ENCODE results near the gene PNPLA7. TPM values are rescaled to one million over a fixed set of nuclear protein-coding genes. Genes with fewer than 3 reads are reported as not detected.

PNPLA7 gene
- total and polyA plus RNA-seq, 2 of the 8 experiments (the other 6 are each of a cell fraction or from before 2014, with no cell fraction given), result 0.35 to 0.47 TPM

DNA sequence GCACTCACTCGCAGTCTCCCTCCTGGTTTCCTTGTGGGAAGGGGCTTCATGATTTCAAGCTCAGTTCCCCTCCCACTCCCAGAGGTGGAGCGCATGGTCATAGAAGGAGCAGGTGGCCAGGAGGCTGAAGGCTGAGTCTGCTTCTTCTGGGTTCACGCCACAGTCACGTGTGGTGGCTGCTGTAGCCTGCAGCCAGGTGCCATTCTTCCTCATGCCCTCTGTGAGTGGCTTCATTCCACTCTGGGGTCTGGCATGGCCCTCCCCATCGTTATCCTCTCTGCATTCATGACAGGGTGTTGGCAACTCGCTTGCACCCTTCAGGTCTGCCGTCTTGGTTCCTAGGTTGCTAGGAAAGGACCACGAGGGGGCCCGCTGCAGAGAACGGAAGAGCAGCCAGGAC lies 5.0 kb upstream of the PNPLA7 start:
- H2BK15ac ChIP-seq (ENCODE audit: low read length), result no peak overlapping the region
- H2BK120ac ChIP-seq (replicated peaks; ENCODE audit: low read depth, low read length), result no peak overlapping the region
- H3K27me3 ChIP-seq (replicated peaks in 1 of 4; ENCODE audit: control insufficient read depth in 3 of 4, extremely low read depth in 1 of 4, insufficient read depth in 3 of 4, low read length in 3 of 4), result no peaks in the 10 kb centered on the region
- no peak overlapping the region for H4K5ac ChIP-seq (ENCODE audit: insufficient read length, low read depth, low read length)
- H3K4me2 ChIP-seq (ENCODE audit: insufficient read depth in 1 of 2, low read depth in 2 of 2, low read length in 2 of 2), result no peak overlapping the region
- peaks cover 7% of the 10 kb centered on the region; the same call in 1 of the 2 replicates for H3K23me2 ChIP-seq (ENCODE audit: low read depth, low read length)
- H4K20me1 ChIP-seq (replicated peaks in 1 of 2; ENCODE audit: control insufficient read depth in 1 of 2, insufficient read depth in 2 of 2, low read length in 2 of 2), result peaks cover 4 to 8% of the 10 kb centered on the region in 2 experiments
- no peak overlapping the region for H2BK12ac ChIP-seq (ENCODE audit: low read depth, low read length)
- 91% methylated on average over 10 of the region's 10 CpGs; no CpG with 5 or more reads in 1 of the 2 experiments for WGBS, 2 experiments (ENCODE audit: extremely low coverage in 1 of 2, insufficient coverage in 1 of 2, insufficient read length in 1 of 2, insufficient replicate concordance in 2 of 2, low coverage in 1 of 2, low lambda C conversion rate in 2 of 2, missing lambda C conversion rate in 1 of 2)
- H3K27ac ChIP-seq (ENCODE audit: low read depth, low read length), result no peak overlapping the region
- H3K79me2 ChIP-seq (ENCODE audit: control insufficient read depth in 1 of 2, insufficient read depth in 2 of 2, low read length in 2 of 2), result no peaks in the 10 kb centered on the region
- H3K36me3 ChIP-seq (ENCODE audit: control insufficient read depth in 2 of 4, insufficient read depth in 4 of 4, low read length in 3 of 4), result peaks cover 7 to 28% (median 14%) of the 10 kb centered on the region in 4 experiments; a peak in 6 of 8 replicates
- no peak overlapping the region; the same call in 1 of the 2 replicates for H4K8ac ChIP-seq (ENCODE audit: extremely low read depth, insufficient read depth, low read length)
- ChIA-PET CTCF (ENCODE audit: partially characterized antibody) (no interaction called here), POLR2A (ENCODE audit: partially characterized antibody) (no interaction called here)
- no peak overlapping the region for H3K4ac ChIP-seq (replicated peaks; ENCODE audit: insufficient read length, low read depth, low read length)
- no peak overlapping the region for H3K56ac ChIP-seq (replicated peaks; ENCODE audit: insufficient read length, low read depth, low read length)
- H3K9ac ChIP-seq (replicated peaks in 1 of 4; ENCODE audit: extremely low read depth in 1 of 4, low read depth in 3 of 4, low read length in 3 of 4), result no peak overlapping the region
- H2AK5ac ChIP-seq (ENCODE audit: low read depth, low read length), result no peak overlapping the region
- no peak overlapping the region for H3K18ac ChIP-seq (ENCODE audit: extremely low read depth, low read length)
- no peak overlapping the region for H3K14ac ChIP-seq (ENCODE audit: insufficient read length)
- FAIRE-seq, result no peak
- no peaks in the 10 kb centered on the region for H3K9me3 ChIP-seq (ENCODE audit: insufficient read depth in 2 of 2, low read depth in 1 of 2, low read length in 1 of 2)
- H3K4me3 ChIP-seq (ENCODE audit: extremely low read depth in 1 of 4, insufficient read depth in 2 of 4, low read depth in 3 of 4, low read length in 4 of 4), result no peak overlapping the region
- no peak overlapping the region for H2BK5ac ChIP-seq (ENCODE audit: low read depth, low read length)
- H3K4me1 ChIP-seq (replicated peaks in 1 of 4; ENCODE audit: control insufficient read depth in 3 of 4, insufficient read depth in 4 of 4, low read length in 3 of 4), result peaks cover 0 to 4% (median 1%) of the 10 kb centered on the region in 4 experiments; a peak in 3 of 7 replicates
- H2AFZ ChIP-seq (ENCODE audit: low read length), result no peak overlapping the region
- peaks cover 5% of the 10 kb centered on the region; the same call in 1 of the 2 replicates for H3K79me1 ChIP-seq (ENCODE audit: low read depth, low read length)
- no peak overlapping the region for H4K91ac ChIP-seq (replicated peaks; ENCODE audit: insufficient read length, low read length)
- no peak overlapping the region for H2BK20ac ChIP-seq (ENCODE audit: low read length)
- DNase-seq (ENCODE audit: low read depth in 1 of 2, low spot score in 2 of 2), result no peak
- H3K23ac ChIP-seq (ENCODE audit: insufficient read length), result no peak overlapping the region
- TF ChIP-seq HDAC6 (IDR thresholded peaks at IDR 0.05; ENCODE audit: low read depth, low read length), result no peak
- TF ChIP-seq SP1 (IDR thresholded peaks at IDR 0.05; ENCODE audit: low read depth, low read length), result no peak
- no peak for TF ChIP-seq EZH2 (IDR thresholded peaks at IDR 0.05; ENCODE audit: low read depth, low read length, severe bottlenecking)
- no peak for TF ChIP-seq JUN (IDR thresholded peaks at IDR 0.05; ENCODE audit: low read depth, low read length)
- no peak for TF ChIP-seq GABPA (IDR thresholded peaks at IDR 0.05; ENCODE audit: borderline replicate concordance, insufficient read depth, low read length)
- TF ChIP-seq, protein P1, sequence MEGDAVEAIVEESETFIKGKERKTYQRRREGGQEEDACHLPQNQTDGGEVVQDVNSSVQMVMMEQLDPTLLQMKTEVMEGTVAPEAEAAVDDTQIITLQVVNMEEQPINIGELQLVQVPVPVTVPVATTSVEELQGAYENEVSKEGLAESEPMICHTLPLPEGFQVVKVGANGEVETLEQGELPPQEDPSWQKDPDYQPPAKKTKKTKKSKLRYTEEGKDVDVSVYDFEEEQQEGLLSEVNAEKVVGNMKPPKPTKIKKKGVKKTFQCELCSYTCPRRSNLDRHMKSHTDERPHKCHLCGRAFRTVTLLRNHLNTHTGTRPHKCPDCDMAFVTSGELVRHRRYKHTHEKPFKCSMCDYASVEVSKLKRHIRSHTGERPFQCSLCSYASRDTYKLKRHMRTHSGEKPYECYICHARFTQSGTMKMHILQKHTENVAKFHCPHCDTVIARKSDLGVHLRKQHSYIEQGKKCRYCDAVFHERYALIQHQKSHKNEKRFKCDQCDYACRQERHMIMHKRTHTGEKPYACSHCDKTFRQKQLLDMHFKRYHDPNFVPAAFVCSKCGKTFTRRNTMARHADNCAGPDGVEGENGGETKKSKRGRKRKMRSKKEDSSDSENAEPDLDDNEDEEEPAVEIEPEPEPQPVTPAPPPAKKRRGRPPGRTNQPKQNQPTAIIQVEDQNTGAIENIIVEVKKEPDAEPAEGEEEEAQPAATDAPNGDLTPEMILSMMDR (IDR thresholded peaks at IDR 0.05; ENCODE audit: control extremely low read depth in 1 of 3, insufficient read depth in 1 of 3, low read depth in 1 of 3, low read length in 3 of 3), result no peak
- TF ChIP-seq RXRA (IDR thresholded peaks at IDR 0.05; ENCODE audit: insufficient read depth, low read depth, low read length), result no peak
- TF ChIP-seq CBX8 (IDR thresholded peaks at IDR 0.05; ENCODE audit: borderline replicate concordance, low read depth, low read length), result no peak
- no peak for TF ChIP-seq PHF8 (conservative IDR thresholded peaks at IDR 0.05; ENCODE audit: low read depth, low read length)
- no peak for TF ChIP-seq BACH1 (IDR thresholded peaks at IDR 0.05; ENCODE audit: low read length)
- TF ChIP-seq SIRT6 (IDR thresholded peaks at IDR 0.05; ENCODE audit: low read length), result no peak

Measured in H1 (cell line).